ENCODE data around the gene SLC44A3.

GRCh38 chr1:94836891-94837290 lies 16.7 kb downstream of the SLC44A3 start:
- no peak for TF ChIP-seq CREB1 (IDR thresholded peaks at IDR 0.05)
- no peak for TF ChIP-seq ASH2L (IDR thresholded peaks at IDR 0.05; ENCODE audit: low read length)
- TF ChIP-seq, protein P1, sequence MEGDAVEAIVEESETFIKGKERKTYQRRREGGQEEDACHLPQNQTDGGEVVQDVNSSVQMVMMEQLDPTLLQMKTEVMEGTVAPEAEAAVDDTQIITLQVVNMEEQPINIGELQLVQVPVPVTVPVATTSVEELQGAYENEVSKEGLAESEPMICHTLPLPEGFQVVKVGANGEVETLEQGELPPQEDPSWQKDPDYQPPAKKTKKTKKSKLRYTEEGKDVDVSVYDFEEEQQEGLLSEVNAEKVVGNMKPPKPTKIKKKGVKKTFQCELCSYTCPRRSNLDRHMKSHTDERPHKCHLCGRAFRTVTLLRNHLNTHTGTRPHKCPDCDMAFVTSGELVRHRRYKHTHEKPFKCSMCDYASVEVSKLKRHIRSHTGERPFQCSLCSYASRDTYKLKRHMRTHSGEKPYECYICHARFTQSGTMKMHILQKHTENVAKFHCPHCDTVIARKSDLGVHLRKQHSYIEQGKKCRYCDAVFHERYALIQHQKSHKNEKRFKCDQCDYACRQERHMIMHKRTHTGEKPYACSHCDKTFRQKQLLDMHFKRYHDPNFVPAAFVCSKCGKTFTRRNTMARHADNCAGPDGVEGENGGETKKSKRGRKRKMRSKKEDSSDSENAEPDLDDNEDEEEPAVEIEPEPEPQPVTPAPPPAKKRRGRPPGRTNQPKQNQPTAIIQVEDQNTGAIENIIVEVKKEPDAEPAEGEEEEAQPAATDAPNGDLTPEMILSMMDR (IDR thresholded peaks at IDR 0.05; ENCODE audit: control extremely low read depth in 1 of 3, insufficient read depth in 1 of 3, low read depth in 1 of 3, low read length in 3 of 3) = no peak
- TF ChIP-seq FOSL1 (IDR thresholded peaks at IDR 0.05; ENCODE audit: insufficient read depth, low read depth, low read length) = no peak
- no peak for TF ChIP-seq RXRA (IDR thresholded peaks at IDR 0.05; ENCODE audit: insufficient read depth, low read depth, low read length)

Data from H1 (cell line).